Measurements from ENCODE around the gene EXOC3L1.

The EXOC3L1 gene, protein sequence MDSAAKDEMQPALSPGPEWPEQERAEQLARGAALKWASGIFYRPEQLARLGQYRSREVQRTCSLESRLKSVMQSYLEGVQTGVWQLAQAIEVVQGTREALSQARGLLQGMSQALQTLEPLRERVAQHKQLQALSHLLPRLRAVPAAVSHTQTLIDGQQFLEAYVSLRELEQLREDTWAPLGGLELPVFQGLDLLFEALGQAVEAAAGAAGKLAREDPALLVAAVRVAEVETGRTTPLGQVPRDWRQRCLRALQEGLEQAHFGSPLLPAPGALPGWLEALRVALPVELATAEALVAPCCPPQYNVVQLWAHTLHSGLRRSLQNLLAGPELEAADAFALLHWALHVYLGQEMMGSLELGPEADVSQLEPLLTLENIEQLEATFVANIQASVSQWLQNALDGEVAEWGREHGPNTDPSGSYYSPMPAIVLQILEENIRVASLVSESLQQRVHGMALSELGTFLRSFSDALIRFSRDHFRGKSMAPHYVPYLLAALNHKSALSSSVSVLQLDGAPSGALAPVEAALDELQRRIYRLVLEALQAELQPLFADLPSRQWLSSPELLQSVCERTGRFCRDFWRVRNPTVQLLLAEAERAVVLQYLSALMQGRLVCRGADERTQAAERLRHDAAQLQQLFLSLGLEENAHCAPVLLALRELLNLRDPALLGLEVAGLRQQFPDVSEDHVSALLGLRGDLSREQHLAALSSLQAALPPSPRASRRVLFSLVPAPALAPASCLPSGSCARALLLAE

DNA sequence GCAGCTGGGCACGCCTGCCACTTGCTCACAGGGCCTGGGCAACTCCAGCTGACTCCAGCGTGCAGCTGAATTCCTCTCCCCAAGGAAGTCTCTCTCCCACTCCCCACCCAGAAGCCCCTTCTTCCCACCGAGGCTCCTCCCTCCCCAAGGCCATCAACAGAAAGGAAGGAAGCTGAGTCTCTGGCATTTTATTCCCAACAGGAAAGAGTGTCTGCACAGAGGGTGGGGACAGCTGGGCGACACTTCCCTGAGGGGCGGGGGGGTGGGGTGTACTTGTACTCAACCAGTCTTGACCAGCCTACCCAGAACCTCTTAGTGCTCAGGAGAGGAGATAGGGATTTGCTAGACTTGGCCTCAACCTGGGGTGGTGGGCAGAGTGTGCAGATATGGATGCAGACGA, at the start of gene EXOC3L1:
Gene EXOC3L1, minus strand, starts transcription at position 96 of the 400 bp plus-strand sequence. CDS start 460 bp downstream, outside the sequence.
- no peak for DNase-seq (ENCODE audit: low spot score)

DNA sequence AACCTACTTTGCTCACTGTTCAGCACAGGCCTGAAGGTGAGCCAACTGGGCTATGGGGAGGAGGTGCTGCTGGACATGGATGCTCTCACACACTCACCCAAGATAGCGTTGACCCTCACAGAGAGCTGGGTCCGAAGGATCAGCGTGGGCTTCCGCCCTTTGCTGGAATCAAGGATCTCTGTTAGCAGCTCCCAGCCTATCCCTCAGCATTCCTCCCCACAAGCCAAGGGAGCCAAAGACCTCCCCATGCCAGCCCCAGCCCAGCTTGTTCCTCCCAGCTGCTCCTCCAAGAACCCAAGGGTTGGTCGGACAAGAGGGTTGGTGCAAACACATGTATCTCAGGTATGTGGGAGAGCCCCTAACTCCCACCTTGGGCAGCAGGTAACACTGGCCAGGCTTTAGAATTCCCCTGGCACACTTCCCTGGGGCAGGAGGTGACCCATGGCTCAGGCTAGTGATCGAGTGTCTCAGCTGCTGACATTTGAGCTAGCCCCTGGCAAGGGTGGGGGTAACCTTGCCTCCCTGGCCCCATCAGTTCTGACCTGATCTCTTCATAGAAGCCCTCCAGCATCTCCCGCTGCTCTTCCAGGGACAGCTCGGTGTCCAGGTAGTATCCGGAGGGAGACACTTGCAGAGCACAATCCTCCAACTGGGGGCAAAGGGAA, 49.0 kb upstream of the EXOC3L1 start:
- DNase-seq (ENCODE audit: low spot score): no peak

DNA sequence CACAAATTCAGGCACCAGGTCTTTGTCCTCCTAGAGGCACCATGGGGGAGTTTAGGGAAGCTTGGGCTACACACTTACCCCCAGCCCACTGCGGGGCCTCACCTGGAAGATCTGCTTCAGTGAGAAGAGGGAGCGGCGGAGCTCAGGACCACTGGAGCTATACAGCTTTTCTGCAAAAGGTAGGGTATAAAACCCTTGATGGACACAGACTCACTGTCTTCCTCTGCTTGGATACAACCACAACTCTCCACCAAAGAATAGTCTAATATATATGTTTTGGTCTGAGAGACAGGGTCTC, 48.3 kb upstream of the EXOC3L1 start:
- no peak for DNase-seq (ENCODE audit: low spot score)

DNA sequence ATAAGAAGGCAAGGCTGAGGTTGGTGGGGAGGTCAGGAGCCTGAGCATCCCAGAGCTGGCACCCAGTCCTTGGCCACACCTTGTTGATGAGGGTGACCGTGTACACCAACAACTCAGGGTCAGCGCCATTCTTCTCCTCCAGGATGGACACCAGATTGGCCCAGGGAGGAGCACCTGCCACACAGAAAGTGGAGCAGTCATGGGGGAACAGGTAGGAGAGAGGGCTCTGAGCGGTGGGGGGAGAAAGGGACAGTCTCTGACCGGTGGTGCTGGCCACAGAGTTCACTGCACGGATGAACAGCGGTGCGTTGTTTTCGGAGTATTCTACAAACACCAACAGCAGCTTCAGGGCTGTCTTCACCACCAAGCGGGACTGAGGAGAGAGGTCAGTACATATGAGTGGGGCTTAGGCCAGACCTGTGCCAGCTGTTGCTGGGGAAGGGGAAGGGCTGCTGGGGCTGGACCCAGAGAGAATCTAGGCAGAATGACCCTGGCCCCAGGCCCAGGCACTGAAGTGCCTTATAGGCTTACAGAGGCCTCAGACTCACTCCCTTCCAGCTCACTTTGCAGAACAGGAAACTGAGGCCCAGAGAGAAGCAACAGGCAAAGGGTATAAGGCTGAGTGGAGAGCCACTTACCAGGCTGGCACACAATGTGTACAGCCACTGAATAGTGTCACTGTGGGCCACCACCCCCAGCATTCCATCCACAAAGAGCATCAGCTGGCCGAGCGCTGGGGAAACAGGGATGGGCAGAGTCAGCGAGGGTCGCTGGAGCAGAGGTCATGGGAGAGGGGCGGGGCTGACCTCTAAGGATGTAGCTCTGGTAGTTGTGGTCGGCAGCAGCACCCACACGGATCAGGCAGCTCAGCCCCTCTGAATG, 47.7 kb upstream of the EXOC3L1 start:
- DNase-seq (ENCODE audit: low spot score): no peak

DNA sequence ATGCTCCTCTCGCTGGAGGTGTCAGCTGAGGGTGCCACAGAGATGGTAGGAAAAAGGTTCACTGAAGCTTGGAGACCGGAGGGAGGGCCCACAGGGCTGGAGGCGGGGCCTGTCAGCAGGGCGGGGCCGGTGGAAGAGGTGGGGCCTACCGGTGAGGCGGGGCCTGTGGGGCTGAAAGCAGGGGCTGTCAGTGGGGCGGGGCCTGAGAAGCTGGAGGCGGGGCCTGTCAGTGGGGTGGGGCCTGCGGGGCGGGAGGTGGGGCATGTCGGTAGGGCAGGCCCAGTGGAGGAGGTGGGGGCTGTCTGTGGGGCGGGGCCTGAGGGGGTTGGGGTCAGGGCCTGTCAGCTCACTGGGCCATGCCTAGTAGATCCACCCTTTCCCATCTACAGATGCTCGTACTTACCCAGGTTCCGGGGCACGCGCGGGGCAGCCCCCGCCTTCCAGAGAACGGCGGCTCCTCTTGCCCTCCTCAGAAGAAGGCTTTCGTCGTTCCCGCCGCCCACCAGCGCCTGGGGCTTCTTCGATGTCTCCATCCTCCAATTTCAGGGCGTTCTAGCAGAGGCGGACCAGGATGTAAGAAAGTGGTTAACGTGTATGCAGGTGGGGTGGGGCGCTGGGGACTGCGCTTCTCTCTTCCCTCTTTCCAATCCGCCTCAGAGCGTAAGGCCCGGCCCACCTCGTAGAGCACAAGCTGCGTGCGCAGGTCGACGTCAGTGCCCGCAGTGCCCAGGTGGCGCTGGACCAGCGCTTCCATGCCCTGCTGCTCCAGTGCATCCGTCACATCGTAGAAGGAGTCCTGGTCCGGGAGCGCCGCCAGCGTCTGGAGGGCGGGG, 46.8 kb upstream of the EXOC3L1 start:
- peak; percentile 60 for DNase-seq (ENCODE audit: low spot score)

DNA sequence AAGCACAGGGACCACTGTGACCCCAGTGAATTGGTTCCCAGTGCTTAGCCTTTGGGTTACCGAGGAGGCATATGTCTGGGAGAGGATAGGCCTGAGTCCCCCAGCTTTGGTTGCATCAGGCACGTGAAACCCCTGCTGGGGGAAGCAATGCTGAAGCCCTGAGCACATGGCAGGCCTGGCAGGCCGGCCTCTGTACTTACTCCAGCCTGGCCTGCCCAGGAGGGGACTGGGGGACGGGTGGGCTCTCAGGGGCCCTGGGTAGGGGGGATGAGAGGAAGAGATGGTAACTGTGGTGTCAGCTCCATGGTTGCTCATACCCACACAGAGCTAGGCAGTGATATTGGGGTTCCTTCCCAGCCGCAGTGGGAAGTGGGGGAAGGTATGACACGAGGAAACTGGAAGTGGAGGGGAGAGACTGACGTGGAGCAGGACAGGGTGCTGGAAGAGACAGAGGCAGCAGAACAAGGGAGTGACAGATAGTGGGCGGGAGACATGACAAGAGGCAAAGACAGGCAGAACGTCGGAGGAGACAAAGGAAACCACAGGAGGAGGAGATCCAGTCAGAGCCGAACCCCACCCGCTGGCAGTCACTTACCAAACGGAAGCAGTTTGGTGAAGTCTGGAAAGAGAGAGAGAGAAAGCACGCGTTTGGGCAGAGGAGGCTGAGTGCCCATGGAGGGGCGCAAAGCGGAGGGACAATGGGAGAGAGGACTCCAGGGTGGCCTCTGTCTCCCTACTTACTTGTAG, 46.1 kb upstream of the EXOC3L1 start:
- no peak for DNase-seq (ENCODE audit: low spot score)

DNA sequence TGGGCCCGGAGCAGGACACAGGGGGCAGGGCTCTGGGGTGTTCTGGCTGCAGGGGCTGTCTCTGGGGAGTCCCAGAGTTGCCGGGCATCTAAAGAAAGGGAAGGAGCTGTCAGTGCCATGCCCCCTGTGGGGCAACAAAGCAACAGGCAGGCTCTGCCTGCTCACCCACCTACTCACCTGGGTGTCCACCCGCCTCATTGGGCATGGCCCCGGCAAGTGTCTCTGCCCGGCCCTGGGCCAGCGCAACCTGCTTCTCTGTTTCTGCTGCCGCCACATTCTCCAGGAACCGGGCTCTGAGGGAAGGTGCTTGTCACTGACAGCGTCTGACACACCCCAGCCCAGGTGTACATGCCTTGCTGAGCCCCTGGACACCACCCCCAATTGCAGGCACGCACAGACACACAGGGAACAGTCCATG, 44.3 kb upstream of the EXOC3L1 start:
- DNase-seq (ENCODE audit: low spot score): no peak

DNA sequence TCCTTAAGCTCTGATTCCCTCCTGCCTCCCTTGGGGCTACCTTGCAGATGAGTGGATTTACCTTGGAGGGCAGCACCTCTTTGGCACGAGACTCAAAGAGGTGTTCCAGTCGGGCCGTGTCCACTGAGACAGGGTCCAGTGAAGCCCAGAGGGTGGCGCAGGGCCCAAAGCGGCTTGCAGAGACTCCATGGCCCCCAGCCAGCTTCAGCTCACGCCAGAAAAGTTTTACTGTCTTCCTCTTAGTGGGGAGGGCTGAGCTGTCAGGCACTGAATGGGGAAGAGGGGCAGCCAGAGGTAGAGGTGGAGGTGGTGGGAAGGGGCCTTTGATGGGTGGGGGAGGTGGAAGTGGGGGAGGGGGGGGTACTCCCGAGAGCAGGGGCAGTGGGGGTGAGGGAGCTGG, 43.7 kb upstream of the EXOC3L1 start:
- no peak for DNase-seq (ENCODE audit: low spot score)

DNA sequence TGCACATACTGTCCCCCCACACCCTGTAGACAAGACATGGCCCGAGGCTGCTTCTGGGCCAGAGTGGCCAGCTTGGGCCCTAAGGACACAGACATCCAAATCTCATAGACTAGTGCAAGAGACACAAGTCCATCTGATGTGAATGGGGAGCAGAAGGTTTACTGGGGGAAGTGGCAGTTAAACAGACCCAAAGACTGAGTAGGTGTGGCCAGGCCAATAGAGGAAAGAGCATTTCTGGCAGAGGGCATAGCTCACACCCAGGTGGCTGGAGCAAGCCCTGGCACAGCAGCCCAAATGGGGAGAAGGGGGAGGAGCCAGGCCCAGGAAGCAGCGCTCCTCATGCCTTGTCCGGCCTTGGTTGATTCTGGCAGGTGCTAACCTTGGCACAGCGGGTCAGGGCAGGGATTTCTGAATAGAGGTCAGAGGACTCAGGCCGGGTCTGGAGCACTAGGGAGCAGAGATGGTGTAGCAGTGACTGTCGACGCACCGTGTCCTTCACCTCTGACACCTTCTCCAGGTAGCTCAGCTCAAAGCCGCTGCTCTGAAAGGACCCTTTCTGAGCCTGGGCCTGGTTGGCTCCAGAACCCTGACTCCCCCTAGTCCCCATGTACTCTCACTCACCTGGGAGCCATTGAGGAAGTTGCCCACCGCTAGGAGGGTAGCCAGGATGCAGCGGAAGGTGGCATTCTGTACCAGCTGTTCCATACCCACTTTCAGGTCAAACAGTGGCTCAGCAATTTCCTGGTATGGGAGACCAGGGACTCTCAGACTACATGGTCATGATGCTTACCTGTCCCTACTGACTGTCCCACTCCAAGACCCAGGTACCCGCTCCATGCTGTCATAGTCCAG, 41.1 kb upstream of the EXOC3L1 start:
- no peak for DNase-seq (ENCODE audit: low spot score)

DNA sequence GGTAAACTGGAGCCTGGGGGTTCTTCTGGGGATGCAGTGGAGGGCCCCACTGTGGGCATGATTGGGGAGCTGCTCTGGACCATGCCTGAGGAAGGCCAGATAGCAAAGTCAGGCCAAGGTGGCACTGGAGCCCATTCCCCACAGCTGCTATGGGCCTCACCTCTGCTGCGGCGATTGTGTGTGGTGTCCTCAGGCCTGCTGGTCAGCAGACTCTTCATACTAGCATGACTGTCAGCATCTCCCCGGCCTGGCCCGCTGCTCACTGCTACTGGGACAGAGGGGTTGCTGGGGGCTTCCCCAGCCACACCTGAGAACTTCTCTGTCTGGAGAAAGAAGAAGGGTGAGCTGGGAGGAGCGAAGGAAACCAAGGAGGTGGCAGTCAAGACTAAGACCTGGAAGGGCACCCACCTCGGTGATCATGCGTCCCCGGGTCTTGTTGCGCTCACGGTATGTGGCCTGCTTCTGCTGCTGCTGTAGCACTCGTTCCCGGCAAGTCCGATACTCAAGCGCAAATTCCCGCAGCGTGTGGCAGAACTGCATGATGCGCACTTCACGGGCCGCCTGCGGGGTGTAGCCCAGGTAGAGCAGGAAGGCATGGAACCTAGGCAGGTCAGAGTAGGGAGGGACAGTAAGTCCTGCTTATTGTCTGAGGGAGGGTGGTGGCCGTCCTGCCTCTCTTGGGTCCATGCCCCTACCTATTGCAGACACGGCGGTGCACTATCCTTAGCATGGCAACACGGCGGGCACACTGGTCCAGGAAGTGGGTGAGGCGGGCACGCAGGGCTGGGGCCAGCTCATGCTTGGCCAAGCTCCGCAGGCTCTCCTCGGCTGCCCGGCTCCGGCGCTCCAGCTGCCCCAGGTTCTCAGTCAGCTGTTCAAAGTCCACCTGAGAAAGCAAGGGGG, 40.2 kb upstream of the EXOC3L1 start:
- DNase-seq (ENCODE audit: low spot score): no peak

DNA sequence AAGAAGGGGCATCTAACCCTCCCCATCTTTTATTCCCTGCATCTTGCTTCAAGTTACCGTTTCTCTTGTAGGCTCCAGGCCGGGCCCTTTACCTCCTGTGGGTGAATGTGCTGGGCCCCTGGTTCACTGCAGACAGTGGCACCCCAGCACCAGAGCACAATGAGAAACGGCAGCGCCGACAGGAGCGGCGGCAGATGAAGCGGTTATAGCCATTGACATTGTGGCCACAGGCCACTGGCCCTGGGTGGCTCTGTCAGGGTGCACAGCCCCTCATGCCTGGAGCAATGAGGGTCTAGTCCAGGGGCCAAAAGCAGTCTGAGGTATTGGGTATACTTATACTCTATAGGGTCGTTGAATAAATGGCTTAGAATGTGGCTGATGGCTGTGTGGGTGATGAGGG, 39.0 kb upstream of the EXOC3L1 start:
- DNase-seq (ENCODE audit: low spot score): no peak

DNA sequence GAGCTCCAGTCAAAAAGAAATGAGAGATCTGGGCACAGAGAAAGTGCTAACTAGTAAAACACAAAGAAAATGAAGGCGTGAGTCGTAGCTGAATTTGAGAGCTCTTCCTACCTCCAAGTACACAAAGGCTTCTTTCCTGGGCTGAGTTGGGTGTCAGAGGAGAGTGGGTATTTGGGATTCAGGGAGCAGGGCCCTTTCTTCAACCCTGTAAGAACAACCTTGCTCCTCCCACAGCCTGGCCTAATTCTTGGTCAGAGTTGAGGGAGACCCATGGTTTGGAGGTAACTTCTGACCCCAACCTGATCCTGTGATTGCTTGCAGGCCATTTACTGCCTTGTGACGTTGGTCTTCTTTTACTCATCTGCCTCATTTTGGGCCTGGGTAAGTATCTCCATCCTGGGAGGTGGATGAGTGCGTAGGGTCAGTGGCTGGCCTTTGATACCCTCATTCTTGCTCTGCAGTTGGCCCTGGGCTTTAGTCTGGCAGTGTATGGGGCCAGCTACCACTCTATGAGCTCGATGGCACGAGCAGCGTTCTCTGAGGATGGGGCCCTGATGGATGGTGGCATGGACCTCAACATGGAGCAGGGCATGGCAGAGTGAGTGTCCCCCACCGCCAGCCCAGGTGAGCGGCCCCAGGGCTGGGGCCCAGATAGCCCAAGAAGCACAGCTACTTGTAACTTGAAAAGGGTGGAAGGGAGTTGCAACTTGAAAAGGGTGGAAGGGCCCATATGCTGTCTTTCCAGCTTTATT, 38.3 kb upstream of the EXOC3L1 start:
- no peak for DNase-seq (ENCODE audit: low spot score)

DNA sequence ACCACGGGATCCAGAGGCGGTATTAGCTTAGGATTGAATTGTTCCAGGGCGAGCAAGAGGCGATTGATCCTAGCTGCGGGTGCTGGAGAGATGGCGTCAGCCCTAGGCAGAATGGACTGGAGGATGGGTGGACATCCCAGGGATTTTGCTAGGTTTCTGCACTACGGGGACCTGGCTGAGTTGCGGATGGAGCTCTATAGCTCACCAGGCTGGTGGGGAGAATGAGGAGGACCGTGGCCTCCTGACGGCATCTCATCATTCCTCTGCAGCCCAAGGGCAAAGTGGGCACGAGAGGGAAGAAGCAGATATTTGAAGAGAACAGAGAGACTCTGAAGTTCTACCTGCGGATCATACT, 37.6 kb upstream of the EXOC3L1 start:
- DNase-seq (ENCODE audit: low spot score): no peak

DNA sequence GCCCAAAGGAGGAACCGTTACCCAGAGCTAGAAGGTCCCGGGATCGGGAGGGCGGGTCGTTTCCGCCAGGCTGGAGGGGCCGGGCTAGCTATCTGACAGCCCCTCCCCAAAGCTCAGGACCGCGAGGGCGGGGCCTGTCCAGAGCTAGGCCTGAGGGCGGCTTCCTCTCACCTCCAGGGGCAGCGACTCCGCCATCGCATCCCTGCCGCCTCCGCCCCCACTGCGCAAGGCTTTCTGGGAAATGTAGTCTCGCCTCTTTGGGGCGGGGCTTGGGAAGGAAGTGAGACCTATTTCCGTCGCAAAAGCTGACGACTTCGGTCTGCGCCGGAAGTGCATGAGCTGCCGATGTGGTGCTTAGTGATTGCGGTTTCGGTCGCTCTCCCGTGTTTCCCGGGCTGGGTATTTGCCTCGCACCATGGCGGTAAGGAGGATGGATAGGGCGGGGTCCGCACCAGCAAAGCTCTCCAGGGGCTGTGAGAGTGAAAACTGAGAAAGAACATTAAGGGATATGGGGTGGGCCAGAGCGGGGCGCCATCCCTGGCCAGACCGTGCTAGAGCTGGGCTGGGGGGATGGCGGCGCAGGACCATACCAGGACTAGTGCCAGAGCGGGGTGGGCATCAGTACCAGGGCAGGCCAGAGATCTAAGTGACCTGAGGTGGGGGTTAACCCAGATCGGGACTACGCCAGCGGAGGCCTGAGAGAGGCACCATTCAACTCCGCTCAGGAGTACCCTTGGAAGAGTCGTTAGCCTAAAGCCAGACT, 37.0 kb upstream of the EXOC3L1 start, which contains the start of gene TMEM208:
Gene TMEM208, plus strand, starts transcription at position 327 of the 763 bp plus-strand sequence. Its CDS starts 89 bp downstream, at position 416.
- DNase-seq (ENCODE audit: low spot score): peak; percentile 94

DNA sequence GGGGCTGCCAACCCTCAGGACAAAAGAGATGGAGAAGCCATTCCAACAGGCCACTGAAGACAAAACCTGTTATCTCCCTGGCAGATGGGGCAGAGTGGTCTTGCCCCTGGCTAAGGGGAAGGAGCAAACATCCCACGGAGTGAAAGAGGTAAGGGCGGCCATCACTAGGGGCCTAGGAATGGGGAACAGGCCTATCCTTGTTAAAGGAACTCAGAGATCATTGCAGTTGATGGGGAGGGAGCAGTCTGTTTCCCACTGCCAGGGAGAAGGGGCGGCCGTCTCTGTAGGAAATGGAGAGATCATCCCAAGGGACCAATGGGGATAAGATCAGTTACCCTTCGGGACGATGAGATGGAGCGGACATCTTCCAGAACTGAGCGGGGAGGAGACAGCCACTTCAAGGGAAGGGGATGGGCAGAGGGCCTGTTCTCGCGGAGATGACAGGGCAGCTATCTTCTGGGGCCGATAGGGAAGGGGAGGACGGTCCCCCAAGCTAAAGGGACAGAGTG, 36.4 kb upstream of the EXOC3L1 start:
- DNase-seq (ENCODE audit: low spot score): no peak

DNA sequence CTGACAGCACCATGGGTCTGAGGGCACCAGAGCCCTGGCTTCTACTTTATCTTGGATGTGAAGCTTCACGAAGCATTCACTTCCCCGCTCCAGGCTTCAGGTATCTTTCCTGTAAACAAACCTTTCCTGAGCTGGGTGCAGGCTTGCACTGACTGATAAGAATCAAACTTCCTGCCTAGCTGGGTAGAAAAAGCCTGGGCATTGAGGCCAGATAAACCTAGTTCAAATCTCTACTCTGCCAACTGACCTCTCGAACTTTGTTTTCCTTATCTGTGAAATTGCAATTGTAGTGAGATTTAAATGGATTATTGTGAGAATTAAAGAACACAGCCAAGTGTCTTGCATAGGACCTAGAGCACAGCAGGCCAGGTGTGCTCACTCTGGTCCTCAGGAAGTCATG, 34.1 kb upstream of the EXOC3L1 start:
- no peak for DNase-seq (ENCODE audit: low spot score)
